OCI-LY1 (cell line): ENCODE data around the gene HOXD8.
A peak's percentile ranks its signal among the peaks of the same experiment; 100 is the strongest.

Experiments used
- H2AFZ ChIP-seq: fragments of 200-600 bp; sonication (generic), shearing (Covaris generic); 2 replicates; pipeline ENCODE4 v1.6.0; 2014; ENCODE audit warnings: antibody characterized with exemption, mild to moderate bottlenecking, low read length
- H3F3A ChIP-seq: fragments of 200-600 bp; sonication (generic), shearing (Covaris generic); 2 replicates; pipeline ENCODE4 v1.6.0; 2014; ENCODE audit warnings: mild to moderate bottlenecking, antibody characterized with exemption, low read length, moderate library complexity; ENCODE audit not compliant: insufficient read depth
- H3K27ac ChIP-seq: fragments of 200-600 bp; sonication (generic); 2 replicates; pipeline ENCODE4 v1.5.1; 2014; ENCODE audit warnings: low read length, mixed run types, mild to moderate bottlenecking, low read depth; ENCODE audit not compliant: poor library complexity, severe bottlenecking
- H3K27me3 ChIP-seq: fragments of 200-600 bp; sonication (generic); 2 replicates; pipeline ENCODE4 v1.6.0; 2014; ENCODE audit warnings: antibody characterized with exemption, mild to moderate bottlenecking, low read length, moderate library complexity; ENCODE audit not compliant: insufficient read depth
- H3K36me3 ChIP-seq: fragments of 200-600 bp; sonication (generic); 2 replicates; pipeline ENCODE4 v1.6.1; 2014; ENCODE audit warnings: mild to moderate bottlenecking, antibody characterized with exemption, low read length, moderate library complexity, mixed read lengths; ENCODE audit not compliant: insufficient read depth
- H3K4me1 ChIP-seq: fragments of 200-600 bp; sonication (generic); 2 replicates; pipeline ENCODE4 v1.5.1; 2014; ENCODE audit warnings: mild to moderate bottlenecking, low read length, moderate library complexity; ENCODE audit not compliant: insufficient read depth, severe bottlenecking
- H3K4me2 ChIP-seq: fragments of 200-600 bp; sonication (generic), shearing (Covaris generic); 2 replicates; pipeline ENCODE4 v1.6.1; 2014; ENCODE audit warnings: low read length
- H3K4me3 ChIP-seq: fragments of 200-600 bp; sonication (generic); 2 replicates; pipeline ENCODE4 v1.5.1; 2014; ENCODE audit warnings: low read length, low read depth, mild to moderate bottlenecking, mixed read lengths; ENCODE audit not compliant: poor library complexity, severe bottlenecking
- H3K79me2 ChIP-seq: fragments of 200-600 bp; shearing (Covaris generic); 2 replicates; pipeline ENCODE4 v1.6.1; 2016; ENCODE audit warnings: mixed run types, low read length, mixed read lengths; ENCODE audit not compliant: insufficient read depth
- H3K9ac ChIP-seq: fragments of 200-600 bp; sonication (generic), shearing (Covaris generic); 2 replicates; pipeline ENCODE4 v1.6.1; 2014; ENCODE audit warnings: mild to moderate bottlenecking, low read length, mixed read lengths
- H3K9me2 ChIP-seq: fragments of 200-600 bp; sonication (generic), shearing (Covaris generic); 2 replicates; pipeline ENCODE4 v1.6.1; 2014; ENCODE audit warnings: low read depth, mild to moderate bottlenecking, low read length, mixed read lengths
- H3K9me3 ChIP-seq: fragments of 200-600 bp; shearing (Covaris generic); 2 replicates; pipeline ENCODE4 v1.6.1; 2014; ENCODE audit warnings: low read length, mixed read lengths
- H4K20me1 ChIP-seq: fragments of 200-600 bp; sonication (generic), shearing (Covaris generic); 2 replicates; pipeline ENCODE4 v1.6.0; 2016; ENCODE audit warnings: mild to moderate bottlenecking, low read length; ENCODE audit not compliant: insufficient read depth
- CTCF ChIP-seq: fragments of 200-600 bp; sonication (generic), shearing (Covaris generic); IDR thresholded peaks from 2 replicates; pipeline ENCODE4 v1.5.1; 2017; ENCODE audit warnings: mild to moderate bottlenecking, antibody characterized with exemption, low read length, moderate library complexity, mixed read lengths
- EZH2 ChIP-seq: fragments of 200-600 bp; sonication (generic), shearing (Covaris generic); IDR thresholded peaks from 2 replicates; pipeline ENCODE4 v1.8.0; 2017; ENCODE audit warnings: borderline replicate concordance, mixed run types, mild to moderate bottlenecking, antibody characterized with exemption, low read length, moderate library complexity, mixed read lengths

The HOXD8 gene

GRCh38 chr2:176172895-176173566 is 43.5 kb downstream of the HOXD8 start:
- no peaks in the 10 kb centered on the region for H3K9me2 ChIP-seq
- no peak overlapping the region for H3K4me3 ChIP-seq
- H2AFZ ChIP-seq: no peak overlapping the region
- no peak overlapping the region for H3K9ac ChIP-seq
- no peak overlapping the region for H3K4me2 ChIP-seq
- H3K9me3 ChIP-seq: no peaks in the 10 kb centered on the region
- no peaks in the 10 kb centered on the region for H3F3A ChIP-seq
- H3K36me3 ChIP-seq: no peaks in the 10 kb centered on the region
- H3K27ac ChIP-seq: no peak overlapping the region
- peaks cover 8% of the 10 kb centered on the region; the same call in 1 of the 2 replicates for H3K27me3 ChIP-seq
- no peaks in the 10 kb centered on the region for H3K79me2 ChIP-seq
- TF ChIP-seq EZH2 (no peak), CTCF (no peak)
- H3K4me1 ChIP-seq: peaks cover 4% of the 10 kb centered on the region
- H4K20me1 ChIP-seq: no peaks in the 10 kb centered on the region

DNA sequence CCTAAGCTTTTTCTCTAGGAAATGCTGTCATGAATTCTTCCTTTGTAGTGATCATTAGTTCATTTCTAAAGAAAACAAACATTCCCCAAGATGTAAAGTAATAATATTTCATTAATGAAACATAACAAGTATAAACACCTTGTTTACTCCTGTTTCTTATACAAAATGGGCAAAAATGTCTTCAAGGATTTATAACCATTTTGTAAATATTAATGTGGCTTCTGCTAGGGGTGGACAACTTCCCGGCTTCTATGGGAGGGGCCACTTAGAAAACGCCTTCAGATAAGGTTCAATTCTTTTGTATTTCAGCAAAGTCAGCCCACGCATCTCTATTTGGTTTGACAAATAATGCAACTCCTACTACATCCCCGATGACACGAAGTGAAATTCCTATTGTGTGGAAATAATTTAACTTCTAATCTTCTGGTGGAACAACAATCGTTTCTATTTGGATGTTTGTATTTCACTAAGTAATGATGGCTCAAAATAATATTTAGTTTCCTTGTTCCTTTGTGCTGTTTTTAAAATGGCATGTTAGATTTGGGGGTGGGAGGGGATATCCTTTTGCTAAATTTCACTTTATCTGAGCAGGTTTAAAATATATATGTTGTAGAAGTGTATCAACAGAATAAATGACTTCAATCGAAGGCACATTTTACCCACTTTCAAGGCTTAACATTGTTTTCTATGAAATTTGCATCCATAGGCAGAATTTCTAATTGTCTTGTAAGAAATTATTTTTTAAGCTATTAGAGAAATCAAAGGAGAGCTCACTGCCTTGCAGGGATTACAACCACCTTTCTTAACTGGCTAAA is 44.3 kb downstream of the HOXD8 start:
- no peak overlapping the region for H3K27ac ChIP-seq
- H3K9me2 ChIP-seq: no peaks in the 10 kb centered on the region
- H3K4me2 ChIP-seq: no peak overlapping the region
- H3K36me3 ChIP-seq: no peaks in the 10 kb centered on the region
- TF ChIP-seq CTCF: no peak
- no peak for TF ChIP-seq EZH2
- H3K27me3 ChIP-seq: peaks cover 8% of the 10 kb centered on the region; the same call in 1 of the 2 replicates
- H4K20me1 ChIP-seq: no peaks in the 10 kb centered on the region
- H2AFZ ChIP-seq: no peak overlapping the region
- H3F3A ChIP-seq: no peaks in the 10 kb centered on the region
- no peak overlapping the region for H3K9ac ChIP-seq
- H3K4me1 ChIP-seq: peaks cover 4% of the 10 kb centered on the region
- no peaks in the 10 kb centered on the region for H3K9me3 ChIP-seq
- H3K4me3 ChIP-seq: no peak overlapping the region
- H3K79me2 ChIP-seq: no peaks in the 10 kb centered on the region

GRCh38 chr2:176174382-176174823 is 44.9 kb downstream of the HOXD8 start:
- no peak overlapping the region for H3K9ac ChIP-seq
- H3K27me3 ChIP-seq: peaks cover 8% of the 10 kb centered on the region; the same call in 1 of the 2 replicates
- no peak overlapping the region for H2AFZ ChIP-seq
- H3K4me2 ChIP-seq: 0 out of 2 replicates have a peak overlapping the region, but pooled peaks have one; percentile 29
- H3K27ac ChIP-seq: no peak overlapping the region
- H3K4me3 ChIP-seq: no peak overlapping the region
- H3K9me2 ChIP-seq: no peaks in the 10 kb centered on the region
- H3K79me2 ChIP-seq: no peaks in the 10 kb centered on the region
- H3K9me3 ChIP-seq: no peaks in the 10 kb centered on the region
- no peaks in the 10 kb centered on the region for H3K36me3 ChIP-seq
- peaks cover 4% of the 10 kb centered on the region for H3K4me1 ChIP-seq
- H3F3A ChIP-seq: no peaks in the 10 kb centered on the region
- no peak for TF ChIP-seq CTCF
- no peaks in the 10 kb centered on the region for H4K20me1 ChIP-seq
